ENCODE measurements around the gene STK26. TPM values are rescaled to one million over a fixed set of nuclear protein-coding genes. Genes with fewer than 3 reads are reported as not detected.
A peak's percentile ranks its signal among the peaks of the same experiment; 100 is the strongest.
"Not testable (repeated sequence)": the region's sequence is repeated elsewhere in the genome, so short reads cannot be mapped to it uniquely, and the experiment has no call there.

STK26 gene
- polyA plus RNA-seq, 4 donors, result 8.2 to 10.0 (median 9.2) TPM

- DNase-seq (ENCODE audit: low read depth in 4 of 4, low spot score in 2 of 4), result peak; percentile 9 to 33 (median 25)
These were observed 69.5 kb downstream of the STK26 start for GRCh38 chrX:132092439-132093065.

GRCh38 chrX:132093239-132093860 is 70.2 kb downstream of the STK26 start:
- DNase-seq (ENCODE audit: low read depth in 4 of 4, low spot score in 2 of 4), result no peak

GRCh38 chrX:132094164-132094563 is 71.1 kb downstream of the STK26 start:
- DNase-seq (ENCODE audit: low read depth in 4 of 4, low spot score in 2 of 4), result no peak

GRCh38 chrX:132098704-132099103 is 75.6 kb downstream of the STK26 start:
- DNase-seq (ENCODE audit: low read depth in 4 of 4, low spot score in 2 of 4), result not testable (repeated sequence)

GRCh38 chrX:132101206-132101605 is 78.1 kb downstream of the STK26 start:
- DNase-seq (ENCODE audit: low read depth in 4 of 4, low spot score in 2 of 4), result no peak

DNA sequence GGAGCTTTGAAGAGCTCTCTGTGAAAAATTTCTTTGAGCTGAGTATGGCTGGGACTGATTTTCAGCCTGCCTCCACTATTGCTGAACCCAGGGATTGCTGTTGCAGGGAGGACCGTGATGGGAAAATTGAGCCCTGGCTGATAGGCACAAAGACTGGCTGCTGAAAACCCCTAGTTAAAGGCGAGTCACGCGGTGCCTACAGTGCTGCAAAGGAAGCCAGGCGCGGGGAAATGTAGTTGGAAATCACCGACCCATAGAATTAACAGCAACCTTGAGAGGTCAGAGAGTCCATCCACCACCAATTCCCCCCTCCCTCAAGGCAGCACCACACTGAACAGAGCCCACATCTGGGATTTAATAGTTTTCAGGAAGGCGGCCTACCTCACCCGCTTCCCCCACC is 78.7 kb downstream of the STK26 start:
- DNase-seq (ENCODE audit: low read depth in 4 of 4, low spot score in 2 of 4), result no peak

DNA sequence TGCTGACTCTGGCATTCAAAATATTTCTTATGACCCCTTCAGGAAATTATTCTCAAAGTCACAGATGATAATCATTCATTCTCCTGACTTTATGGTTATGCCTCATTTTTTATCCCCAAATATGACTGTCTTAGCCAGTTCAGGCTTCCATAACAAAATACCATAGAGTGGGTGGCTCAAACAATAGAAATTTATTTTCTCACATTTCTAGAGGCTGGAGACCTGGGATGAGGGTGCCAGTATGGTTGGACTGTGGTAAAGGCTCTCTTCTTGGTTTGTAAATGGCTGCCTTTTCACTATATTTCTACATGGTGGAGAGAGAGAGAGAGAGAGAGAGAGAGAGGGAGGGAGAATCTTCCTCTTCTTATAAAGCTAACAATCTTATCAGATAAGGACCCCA is 84.2 kb downstream of the STK26 start:
- no peak for DNase-seq (ENCODE audit: low read depth in 4 of 4, low spot score in 2 of 4)

GRCh38 chrX:132114607-132115006 is 91.5 kb downstream of the STK26 start:
- no peak for DNase-seq (ENCODE audit: low read depth in 4 of 4, low spot score in 2 of 4)

DNA sequence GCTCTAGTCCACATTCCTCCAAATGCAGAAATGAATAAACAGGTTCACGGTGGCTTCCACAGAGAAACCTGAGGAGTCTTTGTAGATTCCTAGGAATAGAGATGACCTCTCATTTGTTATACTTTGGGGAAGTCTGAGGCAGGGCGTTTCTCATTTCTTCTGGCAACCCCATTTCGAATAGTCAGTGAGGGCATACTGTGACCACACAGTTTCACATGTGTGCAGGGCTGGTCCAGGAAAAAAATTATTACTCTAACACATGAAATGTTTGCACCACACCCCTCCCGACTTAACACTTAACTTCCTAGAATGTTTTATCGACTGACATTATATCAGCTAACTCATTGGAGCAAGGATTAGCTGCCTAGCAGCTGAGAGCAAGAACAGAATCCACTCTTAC is 92.7 kb downstream of the STK26 start:
- no peak for DNase-seq (ENCODE audit: low read depth in 4 of 4, low spot score in 2 of 4)

- DNase-seq (ENCODE audit: low read depth in 4 of 4, low spot score in 2 of 4), result no peak
These were observed 95.3 kb downstream of the STK26 start for GRCh38 chrX:132118358-132118757.

GRCh38 chrX:132119283-132119682 is 96.2 kb downstream of the STK26 start:
- no peak for DNase-seq (ENCODE audit: low read depth in 4 of 4, low spot score in 2 of 4)

DNA sequence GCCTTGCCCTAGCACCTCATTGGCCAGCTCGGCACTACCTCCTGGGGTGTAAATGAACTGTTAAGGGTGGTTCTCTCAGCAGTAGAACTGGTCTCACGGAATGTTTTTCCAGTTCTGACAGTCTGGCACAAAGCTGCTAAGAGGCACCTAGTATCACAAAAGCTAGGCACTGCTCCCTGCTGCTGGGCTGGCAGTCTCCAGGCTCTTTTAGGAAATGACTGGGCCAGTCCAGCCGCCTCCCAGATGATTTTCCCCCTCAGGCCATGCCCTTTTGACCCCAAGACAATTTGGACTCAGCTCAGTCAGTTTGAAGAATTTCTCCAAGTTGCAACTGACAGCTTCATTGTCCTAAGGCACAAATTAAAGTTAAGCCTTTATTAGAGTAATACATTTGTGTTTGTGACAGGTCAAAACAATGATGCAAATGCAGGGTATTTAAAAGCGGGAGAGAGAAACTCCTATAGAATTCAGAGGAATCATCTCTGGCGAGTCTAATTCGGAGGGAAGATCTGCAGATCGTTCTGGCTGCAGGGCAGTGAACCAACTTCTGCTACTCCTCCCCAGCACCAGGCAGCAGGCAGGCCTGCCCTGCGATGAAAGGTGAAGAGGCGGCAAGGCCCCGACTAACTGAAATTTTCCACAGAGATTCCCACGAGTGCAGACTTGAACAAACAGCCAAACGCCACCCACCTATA is 96.9 kb downstream of the STK26 start:
- DNase-seq (ENCODE audit: low read depth in 4 of 4, low spot score in 2 of 4), result no peak

DNA sequence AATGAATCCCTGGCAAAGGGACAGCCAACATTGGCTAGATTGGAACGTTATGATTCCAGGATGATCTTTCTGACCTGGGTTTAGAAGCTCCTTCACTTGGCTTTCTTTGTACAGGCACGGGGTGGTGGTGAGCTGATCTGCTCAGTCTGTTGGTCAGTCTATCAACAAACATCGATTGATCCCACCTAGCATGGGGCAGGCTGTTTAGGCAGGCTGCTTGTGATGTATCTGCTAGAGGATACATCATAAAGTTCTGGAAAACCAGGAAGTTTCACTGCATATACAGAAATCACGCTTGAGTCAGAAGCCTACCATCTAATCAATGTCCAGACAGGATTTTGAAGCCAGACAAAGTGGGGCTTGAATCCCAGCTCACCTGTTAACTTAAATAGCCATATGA is 97.8 kb downstream of the STK26 start:
- no peak for DNase-seq (ENCODE audit: low read depth in 4 of 4, low spot score in 2 of 4)

Other genes with a start within 250 kb of the STK26 start
- gene FRMD7, start 104.7 kb downstream of the STK26 start, polyA plus RNA-seq (ENCODE audit: insufficient read length in 4 of 4), result 1 to 10 TPM; 1.3 to 1.9 (median 1.6) TPM
- gene RAP2C, start 196.1 kb downstream of the STK26 start, polyA plus RNA-seq (ENCODE audit: insufficient read length in 4 of 4), result 10 to 100 TPM; 39.1 to 51.6 (median 45.2) TPM